Measurements from ENCODE around the gene MEF2D.

MEF2D gene

DNA sequence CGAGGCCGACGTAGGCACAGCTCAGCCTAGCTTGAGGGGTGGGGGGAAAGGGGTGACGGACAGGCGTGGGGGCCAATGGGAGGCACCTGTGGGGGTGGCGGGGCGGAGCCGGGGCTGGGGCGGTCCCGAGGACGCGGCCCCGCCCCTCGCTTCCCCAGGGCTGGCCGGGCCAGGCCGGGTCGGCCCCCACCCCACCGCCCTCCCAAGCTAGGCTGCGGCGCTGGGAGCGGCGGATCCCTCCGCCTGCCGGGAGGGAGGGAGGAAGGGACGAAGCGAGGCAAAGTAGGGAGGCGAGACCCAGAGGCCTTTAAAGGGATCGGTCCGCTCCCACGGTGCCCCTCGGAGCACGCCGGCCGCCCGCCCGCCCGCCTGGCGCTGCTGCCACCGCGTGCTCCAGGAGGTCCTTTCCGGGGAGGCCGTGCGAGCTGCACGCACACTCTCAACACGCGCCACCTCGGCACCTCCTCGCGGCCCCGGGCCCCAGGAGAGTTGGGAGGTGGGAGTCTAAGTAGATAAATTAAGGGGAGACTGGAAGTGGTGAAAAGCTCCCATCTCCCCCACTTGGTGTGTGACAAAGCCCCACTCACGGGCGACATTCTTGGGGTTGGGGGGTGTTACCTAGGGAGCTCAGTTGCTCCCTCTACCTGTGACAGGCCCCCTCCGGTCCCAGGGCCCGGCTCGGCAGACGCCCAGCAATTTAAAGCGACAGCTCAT lies 375 bp upstream of the MEF2D start:
- peaks cover 9% of the 10 kb centered on the region for H3K36me3 ChIP-seq (ENCODE audit: control insufficient read depth, insufficient read depth, low read length)
- H3K4me1 ChIP-seq (ENCODE audit: control insufficient read depth, insufficient read depth, low read length, poor library complexity, severe bottlenecking): peaks cover 60% of the 10 kb centered on the region
- peak overlapping the region; percentile 99 for H3K27ac ChIP-seq (ENCODE audit: low read depth, low read length, severe bottlenecking)
- H3K9me3 ChIP-seq (ENCODE audit: control insufficient read depth, low read length): no peaks in the 10 kb centered on the region
- WGBS, 2 experiments (ENCODE audit: insufficient coverage in 2 of 2): 0 to 1% methylated on average over 10 to 25 of the region's 57 CpGs
- H3K4me3 ChIP-seq (ENCODE audit: extremely low read depth, insufficient read depth, low read length, poor library complexity, severe bottlenecking): peak overlapping the region; percentile 97

DNA sequence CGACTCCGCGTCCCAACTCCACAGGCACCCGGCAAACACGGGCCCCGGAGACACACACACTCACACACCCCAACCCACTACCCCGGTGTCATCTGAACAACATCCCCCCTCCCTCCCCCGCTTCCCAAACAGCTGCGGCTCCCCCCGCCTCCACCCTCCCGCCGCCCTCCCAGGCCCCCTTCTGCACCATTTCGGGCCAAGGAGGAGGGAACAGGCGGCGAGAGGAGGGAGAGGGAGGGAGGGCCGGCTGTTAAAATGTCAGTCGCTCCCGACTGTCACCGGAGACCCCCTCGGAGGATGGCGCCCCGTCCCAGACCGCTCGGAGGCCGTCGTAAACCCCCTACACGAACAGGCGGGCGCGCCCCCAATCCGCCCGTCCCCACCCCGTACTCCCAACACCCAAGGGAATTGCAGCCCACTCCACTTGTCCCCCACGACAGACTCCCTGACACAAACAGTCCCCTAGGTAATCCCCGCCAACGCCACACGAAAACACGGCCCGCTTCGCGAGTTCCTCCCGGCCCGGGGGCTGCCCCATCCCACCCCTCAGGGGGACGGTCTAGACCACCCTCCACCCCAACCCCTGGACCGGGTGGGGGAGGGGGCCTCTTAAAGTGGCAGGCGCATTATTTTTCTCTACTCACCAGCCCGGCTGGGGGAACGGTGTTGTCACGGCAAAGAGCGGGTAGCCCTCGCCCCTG lies 583 bp downstream of the MEF2D start:
- peaks cover 18% of the 10 kb centered on the region for H3K36me3 ChIP-seq (ENCODE audit: control insufficient read depth, insufficient read depth, low read length)
- H3K4me1 ChIP-seq (ENCODE audit: control insufficient read depth, insufficient read depth, low read length, poor library complexity, severe bottlenecking): peaks cover 63% of the 10 kb centered on the region
- no peaks in the 10 kb centered on the region for H3K9me3 ChIP-seq (ENCODE audit: control insufficient read depth, low read length)
- peak overlapping the region; percentile 99 for H3K27ac ChIP-seq (ENCODE audit: low read depth, low read length, severe bottlenecking)
- peak overlapping the region; percentile 97 for H3K4me3 ChIP-seq (ENCODE audit: extremely low read depth, insufficient read depth, low read length, poor library complexity, severe bottlenecking)
- 0 to 1% methylated on average over 21 to 25 of the region's 51 CpGs for WGBS, 2 experiments (ENCODE audit: insufficient coverage in 2 of 2)

DNA sequence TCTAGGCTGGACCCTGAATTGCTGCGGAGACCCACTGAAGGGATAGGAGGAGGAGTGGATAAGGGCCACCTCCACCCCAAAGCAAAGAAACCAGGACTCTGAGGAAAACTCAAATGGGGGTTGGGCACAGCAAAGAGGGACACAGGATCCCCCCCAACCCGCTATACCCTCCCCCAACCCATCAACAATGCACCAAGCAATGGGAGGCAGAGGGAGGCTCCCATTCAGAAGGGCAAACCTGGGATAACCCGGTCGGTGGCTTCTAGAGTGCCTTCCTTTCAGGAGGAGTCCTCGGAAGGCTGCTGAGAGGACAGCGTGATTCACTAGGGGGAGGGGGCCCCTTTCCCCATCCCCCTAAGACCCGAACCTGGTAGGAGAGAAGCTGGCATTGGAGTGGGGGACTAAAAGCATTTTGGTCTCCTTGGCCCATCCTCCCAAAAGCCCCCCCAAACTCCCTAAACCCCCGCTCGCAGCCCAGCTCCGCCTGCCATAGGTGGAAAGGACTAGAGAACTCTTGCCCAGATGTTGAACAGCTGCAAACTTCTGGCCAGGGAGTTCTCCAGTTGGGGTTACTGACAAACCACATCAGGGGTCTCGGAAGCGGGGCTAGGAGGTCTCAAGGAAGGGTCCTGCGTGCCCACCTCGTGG lies 1.3 kb downstream of the MEF2D start:
- Histone ChIP-seq H3K9me3 (ENCODE audit: control insufficient read depth, low read length) (no peaks in the 10 kb centered on the region), H3K4me1 (ENCODE audit: control insufficient read depth, insufficient read depth, low read length, poor library complexity, severe bottlenecking) (peaks cover 62% of the 10 kb centered on the region), H3K27ac (ENCODE audit: low read depth, low read length, severe bottlenecking) (peak overlapping the region; percentile 33), H3K36me3 (ENCODE audit: control insufficient read depth, insufficient read depth, low read length) (peaks cover 20% of the 10 kb centered on the region), H3K4me3 (ENCODE audit: extremely low read depth, insufficient read depth, low read length, poor library complexity, severe bottlenecking) (peak overlapping the region; percentile 97)
- WGBS, 2 experiments (ENCODE audit: insufficient coverage in 2 of 2): 0% methylated on average over 2 to 7 of the region's 14 CpGs

DNA sequence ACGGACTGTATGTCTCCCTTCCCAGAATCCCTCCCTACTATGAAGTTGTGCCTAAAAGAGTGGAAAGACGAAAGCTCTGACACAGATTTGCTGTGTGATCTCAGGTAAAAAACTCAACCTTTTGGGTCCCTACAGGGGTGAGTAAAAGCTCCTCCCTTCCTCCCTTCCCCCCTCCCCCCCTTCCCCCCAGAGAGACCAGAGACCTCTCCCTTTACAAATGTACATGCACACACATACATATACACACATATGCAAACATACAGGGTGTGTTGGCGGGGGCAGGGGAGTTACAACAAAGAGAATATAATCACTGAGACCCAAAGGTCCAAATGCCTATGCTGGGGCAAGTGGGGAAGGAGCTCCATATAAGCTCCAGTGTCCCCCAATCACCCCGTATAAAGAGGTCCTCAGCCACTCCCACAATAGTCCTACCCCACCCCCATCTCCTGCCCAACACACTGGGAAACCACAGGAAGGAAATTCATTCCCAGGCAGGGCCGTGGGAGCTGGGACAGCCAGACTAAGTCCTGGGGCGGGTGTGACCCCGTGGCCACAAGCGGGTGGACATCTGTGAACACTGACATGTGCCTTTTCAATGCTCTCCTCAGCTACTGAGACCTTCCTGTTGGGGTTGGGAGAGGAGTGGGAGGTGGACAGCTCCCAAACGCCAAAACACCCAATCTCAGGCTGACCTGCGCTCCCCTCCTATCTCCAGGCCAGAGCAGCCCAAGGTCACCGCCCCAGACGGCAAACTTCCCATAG lies 2.0 kb downstream of the MEF2D start:
- Histone ChIP-seq H3K27ac (ENCODE audit: low read depth, low read length, severe bottlenecking) (peak overlapping the region; percentile 33), H3K36me3 (ENCODE audit: control insufficient read depth, insufficient read depth, low read length) (peaks cover 20% of the 10 kb centered on the region), H3K4me3 (ENCODE audit: extremely low read depth, insufficient read depth, low read length, poor library complexity, severe bottlenecking) (peak overlapping the region; percentile 97), H3K9me3 (ENCODE audit: control insufficient read depth, low read length) (no peaks in the 10 kb centered on the region), H3K4me1 (ENCODE audit: control insufficient read depth, insufficient read depth, low read length, poor library complexity, severe bottlenecking) (peaks cover 62% of the 10 kb centered on the region)
- WGBS, 2 experiments (ENCODE audit: insufficient coverage in 2 of 2): 4 to 71% methylated on average over 1 to 4 of the region's 12 CpGs

DNA sequence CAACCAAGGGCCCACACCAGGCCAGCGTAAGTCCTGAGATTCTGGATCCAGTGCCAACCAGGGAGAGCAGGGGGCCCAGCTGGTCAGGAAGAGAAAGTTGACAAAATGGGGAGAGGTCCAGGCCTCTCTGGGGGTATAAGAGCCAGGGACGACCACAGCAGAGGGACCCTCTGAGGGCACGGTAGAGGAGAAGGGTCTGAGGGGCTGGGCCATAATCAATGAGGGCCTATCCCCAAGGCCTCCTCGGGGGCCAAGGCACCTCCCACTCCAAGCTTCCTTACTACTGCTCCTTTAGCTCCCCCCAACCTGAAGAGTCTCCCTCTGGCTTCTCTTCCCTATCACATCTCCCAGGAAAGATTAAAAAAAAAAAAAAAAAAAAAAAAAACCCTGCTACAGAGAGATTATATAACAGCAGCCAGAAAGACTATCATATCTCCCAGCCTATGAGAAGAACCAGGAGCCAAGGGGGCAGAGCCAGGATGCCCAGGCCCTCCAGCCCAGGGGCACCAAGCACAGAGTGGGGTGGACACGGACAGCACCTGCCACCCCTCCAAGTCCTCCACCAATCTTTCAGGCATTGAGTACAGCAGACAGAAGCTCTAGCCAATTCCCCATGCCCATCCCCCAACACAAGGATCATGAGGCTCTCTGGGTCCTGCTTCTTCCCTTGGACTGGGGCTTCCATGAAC lies 2.7 kb downstream of the MEF2D start:
- H3K36me3 ChIP-seq (ENCODE audit: control insufficient read depth, insufficient read depth, low read length): peaks cover 20% of the 10 kb centered on the region
- 79 to 88% methylated on average over 2 to 3 of the region's 5 CpGs for WGBS, 2 experiments (ENCODE audit: insufficient coverage in 2 of 2)
- peaks cover 58% of the 10 kb centered on the region for H3K4me1 ChIP-seq (ENCODE audit: control insufficient read depth, insufficient read depth, low read length, poor library complexity, severe bottlenecking)
- H3K4me3 ChIP-seq (ENCODE audit: extremely low read depth, insufficient read depth, low read length, poor library complexity, severe bottlenecking): peak overlapping the region; percentile 97
- H3K9me3 ChIP-seq (ENCODE audit: control insufficient read depth, low read length): no peaks in the 10 kb centered on the region
- no peak overlapping the region for H3K27ac ChIP-seq (ENCODE audit: low read depth, low read length, severe bottlenecking)

DNA sequence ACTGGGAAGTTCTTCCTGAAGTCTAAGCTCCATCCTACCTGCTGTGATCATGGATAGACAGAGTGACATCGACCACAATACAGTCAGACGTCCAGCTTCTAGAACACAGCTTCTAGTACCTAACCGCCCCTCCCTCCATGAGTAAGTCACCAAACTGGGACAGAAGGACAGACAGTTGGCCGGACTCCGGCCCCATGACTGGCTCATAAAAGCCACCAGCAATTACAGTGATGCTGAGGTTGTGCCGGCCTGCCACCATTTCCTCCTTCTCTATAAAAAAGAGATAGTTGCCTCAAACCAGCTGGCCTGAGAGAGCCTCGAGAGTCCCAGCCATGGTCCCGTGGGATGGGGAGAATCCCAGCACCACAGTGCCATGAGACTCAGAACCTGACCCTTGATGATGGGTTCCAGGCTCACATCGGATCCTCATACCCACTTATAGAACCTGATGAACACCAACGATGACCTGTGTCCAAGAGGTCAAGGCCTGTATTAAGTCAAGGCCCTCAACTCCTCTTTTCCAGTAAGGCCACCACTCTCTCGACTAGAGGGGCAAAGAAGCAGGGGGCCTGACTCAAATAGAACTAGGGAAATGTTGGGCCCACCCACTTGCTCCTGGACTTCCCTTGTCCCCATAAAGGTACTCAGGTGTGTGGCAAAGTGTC lies 3.4 kb downstream of the MEF2D start:
- Histone ChIP-seq H3K27ac (ENCODE audit: low read depth, low read length, severe bottlenecking) (no peak overlapping the region), H3K4me3 (ENCODE audit: extremely low read depth, insufficient read depth, low read length, poor library complexity, severe bottlenecking) (no peak overlapping the region), H3K4me1 (ENCODE audit: control insufficient read depth, insufficient read depth, low read length, poor library complexity, severe bottlenecking) (peaks cover 55% of the 10 kb centered on the region)

DNA sequence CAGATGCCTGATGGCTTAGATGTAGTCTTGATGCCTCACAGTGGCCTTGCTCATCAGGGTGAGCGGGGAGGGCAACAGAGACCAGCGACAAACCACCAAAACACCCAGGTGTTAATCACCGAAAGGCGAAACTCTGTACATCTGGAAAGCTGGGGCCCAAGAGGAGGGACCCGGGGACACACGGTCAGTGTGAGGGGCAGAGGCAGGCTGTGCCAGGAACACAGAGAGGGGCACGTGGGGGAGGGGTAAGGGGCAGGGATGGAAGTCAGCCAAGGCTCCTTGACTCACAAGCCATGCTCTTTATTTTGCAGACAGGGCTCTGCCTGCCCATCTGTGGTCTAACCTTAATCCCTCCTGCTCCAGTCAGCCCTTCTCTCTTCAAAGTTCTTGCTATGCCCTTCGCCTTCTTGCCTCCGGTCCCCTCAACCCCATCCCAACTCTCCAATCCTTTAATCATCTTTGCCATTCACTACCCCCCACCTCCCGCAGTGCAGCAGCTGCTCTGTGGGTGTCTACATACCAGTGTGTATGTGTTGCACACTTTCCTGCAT lies 4.3 kb downstream of the MEF2D start:
- Histone ChIP-seq H3K4me3 (ENCODE audit: extremely low read depth, insufficient read depth, low read length, poor library complexity, severe bottlenecking) (no peak overlapping the region), H3K27ac (ENCODE audit: low read depth, low read length, severe bottlenecking) (no peak overlapping the region), H3K9me3 (ENCODE audit: control insufficient read depth, low read length) (no peaks in the 10 kb centered on the region), H3K4me1 (ENCODE audit: control insufficient read depth, insufficient read depth, low read length, poor library complexity, severe bottlenecking) (peaks cover 54% of the 10 kb centered on the region), H3K36me3 (ENCODE audit: control insufficient read depth, insufficient read depth, low read length) (peaks cover 22% of the 10 kb centered on the region)
- WGBS, 2 experiments (ENCODE audit: insufficient coverage in 2 of 2): 82% methylated on average over 5 to 9 of the region's 10 CpGs

More for the DNA sequence above, 3.4 kb downstream of the MEF2D start:
- no peaks in the 10 kb centered on the region for H3K9me3 ChIP-seq (ENCODE audit: control insufficient read depth, low read length)
- H3K36me3 ChIP-seq (ENCODE audit: control insufficient read depth, insufficient read depth, low read length): peaks cover 20% of the 10 kb centered on the region
- WGBS, 2 experiments (ENCODE audit: insufficient coverage in 2 of 2): 85 to 87% methylated on average over 11 of the region's 11 CpGs

DNA sequence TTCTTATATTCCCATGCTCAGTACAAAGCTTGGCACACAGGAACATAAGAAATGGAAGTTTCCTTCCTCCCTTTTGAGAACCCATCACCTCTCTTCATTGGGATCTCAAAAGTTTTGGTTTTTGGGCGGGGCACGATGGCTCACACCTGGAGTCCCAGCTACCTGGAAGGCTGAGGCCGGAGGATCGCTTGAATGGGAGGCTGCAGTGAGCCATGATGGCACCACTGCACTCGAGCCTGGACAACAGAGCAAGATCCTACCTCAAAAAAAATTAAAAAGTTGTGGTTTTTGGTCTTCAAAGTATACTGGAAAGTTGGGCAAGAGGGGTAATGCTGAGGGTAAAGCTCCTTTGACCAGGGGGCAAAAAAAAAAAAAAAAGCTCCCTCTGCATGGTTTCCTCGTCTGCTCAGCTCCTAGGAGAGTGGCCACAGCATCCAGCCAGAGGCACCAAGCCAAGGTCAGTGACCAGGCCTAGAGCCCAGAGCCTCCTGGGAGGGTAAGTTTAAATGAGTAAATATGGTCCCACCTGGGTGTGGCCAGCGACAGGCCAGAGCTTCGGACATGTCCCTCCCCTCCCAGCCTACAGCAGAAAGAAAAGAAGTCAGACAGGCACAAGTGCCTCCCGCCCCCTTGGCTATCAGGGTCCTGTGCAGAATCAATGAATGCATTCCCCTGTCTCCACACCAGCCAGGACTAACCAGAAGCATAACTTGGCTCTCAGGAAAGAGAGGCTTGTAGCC lies 5.0 kb downstream of the MEF2D start:
- Histone ChIP-seq H3K36me3 (ENCODE audit: control insufficient read depth, insufficient read depth, low read length) (peaks cover 22% of the 10 kb centered on the region), H3K27ac (ENCODE audit: low read depth, low read length, severe bottlenecking) (no peak overlapping the region), H3K9me3 (ENCODE audit: control insufficient read depth, low read length) (no peaks in the 10 kb centered on the region), H3K4me1 (ENCODE audit: control insufficient read depth, insufficient read depth, low read length, poor library complexity, severe bottlenecking) (peaks cover 61% of the 10 kb centered on the region), H3K4me3 (ENCODE audit: extremely low read depth, insufficient read depth, low read length, poor library complexity, severe bottlenecking) (no peak overlapping the region)
- 93 to 98% methylated on average over 5 to 8 of the region's 9 CpGs for WGBS, 2 experiments (ENCODE audit: insufficient coverage in 2 of 2)

DNA sequence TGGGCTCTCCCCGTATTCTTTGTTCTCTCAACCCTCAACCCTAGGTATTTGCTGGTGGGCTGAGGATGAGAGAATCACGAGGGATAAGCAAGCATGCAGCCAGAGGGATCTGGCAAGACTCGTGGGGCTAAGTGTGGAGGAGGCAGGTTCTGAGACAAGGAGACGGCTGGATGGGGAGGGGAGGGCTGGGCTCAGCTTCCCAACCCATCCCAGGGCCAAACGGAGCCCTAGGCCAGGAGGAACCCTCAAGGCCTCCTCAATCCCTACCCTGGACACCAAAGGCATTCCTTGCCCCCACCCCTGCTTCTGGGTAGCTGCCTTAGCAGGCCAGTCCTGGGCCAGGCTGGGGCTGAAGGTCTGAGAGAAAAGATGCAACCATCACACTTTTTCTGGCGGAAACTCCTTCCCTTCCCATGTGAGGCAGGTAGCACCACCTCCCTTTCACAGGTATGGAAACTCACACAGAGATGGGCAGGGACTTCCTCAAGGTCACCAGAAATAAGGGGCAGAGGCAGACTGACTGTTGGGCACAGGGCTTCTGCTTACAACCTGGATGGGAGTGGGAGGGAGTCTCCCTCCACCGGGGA lies 6.2 kb downstream of the MEF2D start:
- 70 to 79% methylated on average over 3 to 6 of the region's 7 CpGs for WGBS, 2 experiments (ENCODE audit: insufficient coverage in 2 of 2)
- no peak overlapping the region for H3K4me3 ChIP-seq (ENCODE audit: extremely low read depth, insufficient read depth, low read length, poor library complexity, severe bottlenecking)
- H3K36me3 ChIP-seq (ENCODE audit: control insufficient read depth, insufficient read depth, low read length): peaks cover 22% of the 10 kb centered on the region
- peaks cover 72% of the 10 kb centered on the region for H3K4me1 ChIP-seq (ENCODE audit: control insufficient read depth, insufficient read depth, low read length, poor library complexity, severe bottlenecking)
- H3K9me3 ChIP-seq (ENCODE audit: control insufficient read depth, low read length): no peaks in the 10 kb centered on the region
- no peak overlapping the region for H3K27ac ChIP-seq (ENCODE audit: low read depth, low read length, severe bottlenecking)

Data from mesodermal cell (in vitro differentiated cells).